GM19324 (cell line): Measurements from ENCODE around the gene RGS14.
A peak's percentile ranks its signal among the peaks of the same experiment; 100 is the strongest.
"Not testable (repeated sequence)": the region's sequence is repeated elsewhere in the genome, so short reads cannot be mapped to it uniquely, and the experiment has no call there.

Source experiments
- ATAC-seq: cut with Tn5 transposase; IDR thresholded peaks from one replicate; pipeline ENCODE4 v1.9.1; 2021; ENCODE audit warnings: mild to moderate bottlenecking, moderate library complexity; ENCODE audit not compliant: unreplicated experiment, low FRiP score

The RGS14 gene

DNA sequence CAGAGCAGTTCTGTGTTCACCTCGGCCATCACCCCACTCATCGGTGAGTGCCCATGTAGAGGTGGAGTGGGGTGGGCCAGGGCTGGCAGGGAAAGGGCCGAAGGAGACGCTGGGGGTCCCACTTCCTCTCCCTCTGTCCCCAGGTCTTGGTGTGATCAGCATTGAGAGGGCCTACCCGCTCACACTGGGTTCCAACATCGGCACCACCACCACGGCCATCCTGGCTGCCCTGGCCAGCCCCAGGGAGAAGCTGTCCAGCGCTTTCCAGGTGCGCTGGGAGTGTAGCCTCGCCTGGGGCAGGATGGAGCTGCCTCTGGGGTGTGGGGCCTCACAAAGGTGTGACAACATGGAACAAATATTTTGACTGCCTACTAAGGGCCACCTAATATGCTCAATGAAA lies 39.1 kb downstream of the RGS14 start:
- no peak for ATAC-seq

DNA sequence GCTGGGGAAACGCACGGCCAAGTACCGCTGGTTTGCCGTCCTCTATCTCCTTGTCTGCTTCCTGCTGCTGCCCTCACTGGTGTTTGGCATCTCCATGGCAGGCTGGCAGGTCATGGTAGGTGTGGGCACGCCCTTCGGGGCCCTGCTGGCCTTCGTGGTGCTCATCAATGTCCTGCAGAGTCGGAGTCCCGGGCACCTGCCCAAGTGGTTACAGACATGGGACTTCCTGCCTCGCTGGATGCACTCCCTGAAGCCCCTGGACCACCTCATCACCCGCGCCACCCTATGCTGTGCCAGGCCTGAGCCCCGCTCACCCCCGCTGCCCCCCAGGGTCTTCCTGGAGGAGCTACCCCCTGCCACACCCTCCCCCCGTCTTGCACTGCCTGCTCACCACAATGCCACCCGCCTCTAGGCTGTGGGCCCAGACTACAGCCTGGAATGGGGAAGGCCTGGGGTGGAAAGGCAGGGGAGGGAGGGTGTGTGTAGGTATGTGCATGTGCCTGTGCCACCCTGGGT lies 40.2 kb downstream of the RGS14 start:
- no peak for ATAC-seq

DNA sequence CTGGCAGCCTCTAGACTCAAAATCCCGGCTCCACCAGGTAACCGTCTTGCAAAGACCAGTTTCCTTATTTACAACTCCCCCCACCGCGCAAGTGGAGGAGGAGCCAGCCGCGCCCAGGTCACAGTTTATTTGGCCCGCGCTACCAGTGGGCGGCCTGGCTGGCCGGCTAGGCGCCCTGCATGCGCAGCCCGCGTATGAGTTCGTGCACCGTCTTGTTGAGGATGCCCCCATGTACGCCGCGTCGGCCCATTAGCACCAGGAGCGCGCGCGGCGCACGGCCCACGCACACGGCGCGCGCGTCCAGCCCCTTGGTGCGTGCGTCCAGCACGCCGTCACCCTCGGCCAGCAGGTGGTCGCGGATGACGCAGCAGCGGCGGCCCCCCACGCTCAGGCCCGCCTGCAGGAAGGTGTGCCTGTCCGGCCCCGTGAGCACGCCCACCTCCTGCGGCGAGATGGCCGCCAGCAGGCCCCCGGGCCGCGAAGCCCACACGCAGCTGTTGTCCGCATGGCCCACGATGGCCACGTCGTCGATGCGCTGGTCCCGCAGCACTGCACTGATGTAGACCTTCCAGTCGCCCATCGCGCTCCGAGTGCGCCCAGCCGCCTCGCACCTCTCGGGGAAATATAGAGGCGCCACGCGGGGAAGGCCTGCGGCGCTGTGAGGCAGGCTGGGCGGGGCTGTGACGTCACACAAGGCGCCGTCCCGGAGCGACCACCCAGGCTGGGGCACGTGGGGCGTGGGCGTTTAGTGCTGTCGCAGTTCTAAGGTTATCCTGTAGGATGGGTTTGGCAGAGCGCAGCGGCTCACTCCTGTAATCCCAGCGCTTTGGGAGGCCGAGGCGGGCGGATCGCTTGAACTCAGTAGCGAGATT lies 42.5 kb downstream of the RGS14 start, which contains the start of gene PFN3:
Gene PFN3, minus strand, starts transcription at position 665 of the 872 bp plus-strand sequence. Its CDS starts 85 bp downstream, at position 580.
- no peak for ATAC-seq

DNA sequence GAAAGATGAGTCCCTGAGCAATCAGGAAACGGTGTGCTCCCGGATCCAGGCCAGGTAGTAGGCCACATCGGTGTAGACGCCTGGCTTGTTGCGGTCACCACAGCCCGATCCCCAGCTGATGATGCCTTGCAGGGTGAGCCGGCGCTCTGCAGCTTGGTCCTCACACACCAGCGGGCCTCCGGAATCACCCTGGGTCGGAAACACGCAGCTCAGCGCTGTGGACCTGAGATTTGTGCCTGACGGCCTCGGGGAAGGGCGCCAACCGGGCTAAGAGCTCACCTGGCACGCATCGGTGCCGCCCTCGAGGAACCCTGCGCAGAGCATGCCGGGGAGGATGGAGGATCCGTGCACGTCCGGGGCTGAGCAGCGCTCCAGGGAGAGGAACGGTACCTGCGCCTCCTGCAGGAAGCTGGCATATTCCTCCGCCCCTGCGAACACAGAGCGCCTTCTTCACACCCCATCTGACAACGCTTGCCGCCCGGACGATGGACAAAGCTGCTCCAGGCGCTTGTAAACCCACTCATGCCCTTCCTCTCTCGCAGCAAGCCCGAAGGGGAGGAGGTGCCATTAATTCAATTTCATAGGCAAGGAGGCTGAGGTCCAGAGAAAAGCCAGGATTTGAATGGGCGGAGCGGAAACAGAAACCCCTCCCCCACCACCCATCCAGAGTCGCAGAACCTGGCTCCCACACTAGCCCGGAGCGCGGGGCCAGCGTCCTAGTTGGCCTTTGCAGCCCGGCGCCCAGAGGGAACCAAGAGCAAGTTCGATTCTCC lies 44.7 kb downstream of the RGS14 start:
- no peak for ATAC-seq

DNA sequence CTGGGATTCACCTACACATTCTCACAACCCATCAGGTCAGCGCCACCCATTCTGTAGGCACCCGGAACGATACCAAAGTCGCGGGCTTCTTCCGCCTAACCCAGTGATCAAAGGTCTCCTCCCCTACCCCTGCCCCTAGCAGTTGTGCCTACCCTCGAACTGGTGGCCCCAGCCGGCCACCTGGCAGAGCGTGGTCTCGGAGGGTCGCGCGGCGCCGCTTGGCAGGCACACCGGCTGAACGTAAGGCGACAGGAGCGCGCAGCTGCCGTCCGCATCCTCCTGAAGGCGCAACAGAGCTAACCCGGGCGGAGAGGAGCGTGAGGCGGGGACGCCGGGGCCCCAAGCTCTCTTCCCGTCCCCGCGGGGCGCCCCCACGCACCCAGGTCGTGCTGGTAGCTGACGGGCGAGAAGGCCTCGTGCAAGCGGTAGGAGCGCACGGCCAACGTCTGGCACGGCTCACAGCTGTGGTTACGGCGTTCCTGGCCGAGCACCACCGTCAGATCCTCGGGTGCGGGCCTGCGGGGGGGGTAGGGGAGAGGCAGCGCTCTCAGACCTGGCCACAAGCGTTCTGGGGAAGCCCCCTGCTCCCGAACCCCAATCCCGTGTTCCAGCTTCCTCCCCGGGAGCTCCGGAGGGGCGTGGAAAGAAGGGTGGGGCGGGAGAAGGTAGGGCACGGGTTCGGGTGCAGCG lies 45.5 kb downstream of the RGS14 start:
- ATAC-seq = peak; percentile 27

DNA sequence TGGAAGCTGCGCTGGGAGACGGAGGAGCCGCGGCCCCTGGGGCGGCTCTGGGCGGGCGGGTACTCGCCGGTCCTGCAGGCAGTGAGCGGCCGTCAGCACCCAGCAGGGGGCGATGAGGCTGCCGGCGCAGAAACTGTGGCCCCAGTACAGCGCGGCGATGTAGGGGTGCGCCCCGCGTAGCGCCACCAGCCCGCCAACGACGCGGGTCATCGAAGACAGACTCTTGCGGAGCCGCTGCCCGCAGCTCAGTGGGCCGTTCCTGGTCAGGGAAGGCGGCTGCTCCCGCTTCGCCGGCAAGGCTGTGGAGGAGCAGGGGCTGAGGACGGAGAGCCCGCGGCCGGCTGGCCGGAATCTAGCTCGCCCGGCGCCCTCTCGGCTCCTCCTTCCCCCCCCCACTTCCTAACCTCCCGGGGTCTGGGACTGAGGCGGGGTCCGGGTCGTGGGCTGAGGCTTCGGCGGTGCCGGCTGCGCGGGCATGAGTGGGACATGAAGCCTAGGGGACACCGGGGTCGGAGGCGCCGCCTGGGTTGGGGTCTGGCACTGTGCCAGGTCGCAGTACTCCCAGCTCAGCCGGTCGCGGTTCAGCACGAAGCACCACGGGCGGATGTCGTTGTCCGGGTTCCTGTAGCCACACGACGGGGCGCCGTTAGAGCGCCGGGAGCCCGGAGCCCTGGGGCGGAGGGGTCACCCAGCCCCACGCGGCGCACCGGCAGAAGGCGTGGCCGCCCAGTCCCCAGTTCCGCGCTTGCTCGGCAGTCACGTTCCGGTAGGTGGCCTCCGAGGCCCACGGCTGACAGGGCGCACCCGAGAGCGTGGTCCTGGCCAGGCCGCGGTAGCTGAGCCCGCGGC lies 46.3 kb downstream of the RGS14 start:
- ATAC-seq = peak; percentile 70

DNA sequence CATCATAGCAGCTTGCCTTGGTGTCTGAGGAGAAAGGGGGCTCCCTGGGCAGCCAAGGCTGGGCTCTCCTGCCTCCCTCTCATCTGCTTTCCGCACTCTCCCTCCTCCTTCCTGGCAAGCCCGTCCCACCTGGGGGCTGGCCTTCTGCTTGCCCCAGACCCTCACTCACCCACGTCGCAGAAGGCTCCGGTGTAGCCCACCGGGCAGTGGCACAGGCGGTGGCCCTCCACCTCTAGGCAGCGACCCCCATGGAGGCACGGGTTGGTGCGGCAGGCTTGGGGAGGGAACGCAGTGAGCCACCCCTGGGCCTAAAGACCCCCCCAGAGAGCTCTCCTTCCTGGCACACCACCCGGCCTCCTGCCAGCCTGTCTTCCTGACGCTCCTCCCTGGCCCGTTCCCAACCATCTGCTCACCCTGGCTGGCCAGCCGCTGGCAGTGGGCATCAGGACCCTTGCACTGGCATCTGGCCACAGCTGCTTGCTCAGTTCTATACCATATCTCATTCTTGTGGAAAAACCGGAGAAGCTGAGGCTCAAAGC lies 47.0 kb downstream of the RGS14 start:
- no peak for ATAC-seq

DNA sequence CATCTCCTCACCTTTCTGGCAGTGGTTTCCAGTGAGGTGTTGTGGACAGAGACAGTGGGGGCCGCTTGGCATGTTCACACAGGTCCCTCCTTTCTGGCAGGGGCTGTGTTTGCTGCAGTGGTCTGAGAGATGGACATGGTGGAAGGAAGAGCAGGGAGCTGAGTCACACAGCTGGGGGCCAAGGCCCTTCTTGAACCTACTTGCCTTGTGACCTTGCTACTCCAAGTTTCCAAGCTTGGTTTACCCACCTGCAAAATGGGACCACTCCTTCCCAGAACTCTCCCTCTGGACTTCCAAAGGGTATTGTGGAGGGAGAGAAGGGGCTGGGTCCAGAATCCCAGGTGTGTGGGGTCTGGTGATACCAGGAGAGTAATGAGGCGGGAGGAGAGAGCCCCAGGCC lies 47.6 kb downstream of the RGS14 start:
- ATAC-seq = no peak

DNA sequence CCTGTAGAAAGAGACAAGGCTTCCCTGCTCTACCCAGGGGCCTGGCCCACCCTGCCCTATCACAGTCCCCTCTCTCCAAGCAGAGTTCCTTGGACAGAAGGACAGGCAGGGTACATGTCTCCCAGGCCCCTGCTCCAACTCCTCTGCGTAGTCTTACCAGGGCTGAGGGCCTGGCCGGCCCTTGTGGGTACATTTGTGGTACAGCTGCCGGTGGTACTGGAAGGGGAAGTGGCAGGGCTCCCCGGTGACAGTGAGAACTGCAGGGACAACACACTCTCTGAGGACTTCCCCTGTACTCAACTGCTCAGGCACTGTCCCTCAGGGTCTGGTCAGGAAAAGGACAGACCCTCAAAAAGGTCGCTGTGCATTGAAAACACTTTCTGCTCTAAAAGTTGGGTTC lies 48.1 kb downstream of the RGS14 start:
- ATAC-seq = no peak

DNA sequence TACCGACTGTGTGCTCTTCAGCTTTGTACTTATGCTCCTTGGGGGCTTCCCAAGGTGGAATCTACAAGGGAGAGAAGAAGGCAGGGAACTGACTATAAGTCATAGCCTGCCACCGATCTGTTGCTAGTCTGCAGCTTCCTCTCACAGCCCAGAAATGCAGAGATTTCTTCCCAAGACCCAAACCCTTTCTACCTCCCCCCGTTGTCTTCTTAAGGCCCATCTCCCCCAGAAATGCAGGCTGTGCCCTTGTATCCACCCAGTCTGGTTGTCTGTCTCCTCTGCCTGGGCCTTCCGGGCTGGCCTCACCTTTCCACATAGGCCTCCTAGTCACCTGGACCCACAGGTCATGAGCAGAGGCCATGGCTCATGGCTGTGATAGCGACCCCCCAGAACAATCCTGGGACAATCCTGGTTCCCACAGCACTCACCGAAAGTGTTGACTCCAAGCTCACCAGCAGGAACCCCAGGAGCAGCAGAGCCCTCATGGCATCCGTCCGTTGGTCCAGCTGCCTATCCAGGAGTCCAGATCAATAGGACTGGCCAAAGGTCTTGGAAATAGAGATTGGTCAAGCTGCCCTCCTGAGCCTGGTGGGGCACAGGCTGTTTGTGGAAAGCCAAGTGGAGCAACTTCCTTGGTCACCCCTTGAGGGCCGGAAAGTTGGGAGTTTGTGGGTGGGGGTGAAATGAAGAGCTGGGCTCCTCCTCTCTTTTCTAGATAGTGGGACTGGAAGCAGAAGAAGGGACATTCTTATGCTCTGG lies 51.5 kb downstream of the RGS14 start, which contains the start of gene F12:
Gene F12, minus strand, starts transcription at position 522 of the 759 bp plus-strand sequence. Its CDS starts 37 bp downstream, at position 485.
- ATAC-seq = no peak

DNA sequence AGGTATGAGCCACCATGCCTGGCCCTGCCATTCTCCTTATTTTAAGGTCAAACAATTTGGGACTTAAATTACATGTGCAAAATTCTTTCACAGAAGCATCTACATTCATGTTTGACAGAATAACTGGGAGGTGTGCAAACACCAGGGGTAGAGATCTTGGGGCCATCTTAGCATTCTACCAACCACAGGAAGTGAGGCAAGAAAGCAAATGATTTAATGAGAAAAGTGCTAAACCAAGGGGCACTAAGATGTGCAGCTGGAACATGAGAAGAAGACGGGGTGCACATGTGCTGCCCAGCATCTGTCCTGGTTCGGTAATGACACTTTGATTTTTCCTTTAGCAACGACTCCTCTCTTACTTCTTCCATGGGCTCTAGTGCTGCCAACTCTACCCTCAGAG lies 52.9 kb downstream of the RGS14 start:
- ATAC-seq = no peak

DNA sequence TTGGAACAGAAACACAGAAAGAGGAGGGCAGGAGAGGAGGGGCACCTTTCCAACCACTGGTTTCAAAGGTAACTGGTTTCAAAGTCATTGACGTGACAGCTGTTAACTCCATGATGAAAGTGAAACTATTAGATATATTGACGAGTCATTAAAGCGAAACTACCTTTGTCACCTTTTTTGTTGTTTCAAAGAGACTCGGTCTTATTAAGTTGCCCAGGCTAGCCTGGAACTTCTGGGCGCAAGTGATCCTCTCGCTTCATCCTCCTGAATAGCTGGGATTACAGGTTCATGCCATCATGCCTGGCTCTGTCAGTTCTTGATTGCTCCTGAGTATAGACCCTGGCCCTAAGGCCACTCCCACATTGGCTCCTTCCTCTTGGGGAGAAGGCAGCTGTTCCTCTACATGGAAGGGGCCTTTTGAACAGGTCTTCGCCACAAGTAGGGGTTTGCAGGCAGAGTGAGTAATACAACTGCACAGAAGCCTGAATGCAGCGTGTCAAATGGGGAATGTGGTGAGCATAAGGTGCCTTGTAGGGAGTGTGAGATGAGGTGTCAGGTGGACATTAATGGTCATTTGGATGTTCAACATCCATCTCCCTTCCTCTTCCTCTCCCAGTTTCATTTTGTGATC lies 55.0 kb downstream of the RGS14 start:
- ATAC-seq = peak; percentile 44

DNA sequence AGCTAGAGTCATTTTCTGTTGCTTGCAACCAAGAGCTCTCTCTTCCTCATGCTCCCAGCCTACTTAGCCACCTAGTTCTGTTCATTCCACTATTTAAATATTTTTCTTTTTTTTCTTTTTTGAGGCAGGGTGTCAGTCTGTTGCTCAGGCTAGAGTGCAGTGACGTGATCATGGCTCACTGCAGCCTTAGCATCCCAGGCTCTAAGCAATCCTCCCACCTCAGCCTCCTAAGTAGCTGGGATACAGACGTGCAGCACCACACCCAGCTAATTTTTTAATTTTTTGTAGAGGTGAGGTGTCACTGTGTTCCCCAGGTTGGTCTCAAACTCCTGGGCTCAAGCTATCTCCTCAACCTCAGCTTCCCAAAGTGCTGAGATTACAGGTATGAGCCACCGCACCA lies 56.8 kb downstream of the RGS14 start:
- no peak for ATAC-seq

DNA sequence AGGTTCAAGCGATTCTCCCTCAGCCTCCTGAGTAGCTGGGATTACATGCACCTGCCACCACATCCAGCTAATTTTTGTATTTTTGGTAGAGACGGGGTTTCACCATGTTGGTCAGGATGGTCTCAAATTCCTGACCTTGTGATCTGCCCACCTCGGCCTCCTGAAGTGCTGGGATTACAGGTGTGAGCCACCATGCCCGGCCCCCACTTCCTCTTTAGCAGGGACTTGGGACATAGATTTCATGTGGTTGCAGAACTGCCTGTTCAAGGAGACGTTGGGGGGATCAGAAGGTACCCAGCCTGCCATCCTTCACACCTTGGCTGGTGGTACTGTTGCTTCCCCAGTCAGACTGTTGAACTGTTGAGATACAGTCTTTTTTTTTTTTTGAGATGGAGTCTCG lies 59.4 kb downstream of the RGS14 start:
- not testable (repeated sequence) for ATAC-seq

DNA sequence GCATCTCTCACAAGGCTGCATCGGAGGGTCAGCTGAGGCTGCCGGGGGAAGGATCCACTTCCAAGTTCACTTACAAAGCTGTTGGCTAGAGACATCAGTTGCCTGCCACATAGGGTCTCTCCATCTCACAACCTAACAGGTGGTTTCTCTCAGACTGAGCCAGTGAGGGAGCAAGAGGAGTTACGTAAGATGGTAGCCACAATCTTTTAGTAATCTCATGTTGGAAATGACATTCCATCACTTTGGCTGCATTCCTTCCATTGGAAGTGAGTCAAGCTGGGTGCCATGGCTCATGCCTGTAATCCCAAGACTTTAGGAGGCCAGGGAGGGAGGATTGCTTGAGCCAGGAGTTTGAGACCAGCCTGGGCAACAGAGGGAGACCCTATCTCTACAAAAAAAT lies 61.3 kb downstream of the RGS14 start:
- no peak for ATAC-seq

DNA sequence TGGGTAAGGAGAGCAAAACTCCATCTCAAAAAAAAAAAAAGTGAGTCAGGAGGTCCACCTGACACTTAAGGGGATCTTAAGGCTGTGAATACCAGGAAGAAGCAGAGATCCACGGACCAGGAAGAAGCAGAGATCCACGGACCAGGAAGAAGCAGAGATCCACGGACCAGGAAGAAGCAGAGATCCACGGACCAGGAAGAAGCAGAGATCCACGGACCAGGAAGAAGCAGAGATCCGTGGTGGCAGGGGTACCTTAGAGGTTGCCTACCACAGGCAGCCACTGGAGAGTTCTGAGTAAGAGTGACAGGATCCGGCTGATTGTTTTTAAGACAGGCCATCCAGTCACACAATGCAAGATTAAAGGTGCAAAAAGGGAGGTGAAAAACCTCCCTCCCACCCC lies 62.7 kb downstream of the RGS14 start:
- ATAC-seq = not testable (repeated sequence)

DNA sequence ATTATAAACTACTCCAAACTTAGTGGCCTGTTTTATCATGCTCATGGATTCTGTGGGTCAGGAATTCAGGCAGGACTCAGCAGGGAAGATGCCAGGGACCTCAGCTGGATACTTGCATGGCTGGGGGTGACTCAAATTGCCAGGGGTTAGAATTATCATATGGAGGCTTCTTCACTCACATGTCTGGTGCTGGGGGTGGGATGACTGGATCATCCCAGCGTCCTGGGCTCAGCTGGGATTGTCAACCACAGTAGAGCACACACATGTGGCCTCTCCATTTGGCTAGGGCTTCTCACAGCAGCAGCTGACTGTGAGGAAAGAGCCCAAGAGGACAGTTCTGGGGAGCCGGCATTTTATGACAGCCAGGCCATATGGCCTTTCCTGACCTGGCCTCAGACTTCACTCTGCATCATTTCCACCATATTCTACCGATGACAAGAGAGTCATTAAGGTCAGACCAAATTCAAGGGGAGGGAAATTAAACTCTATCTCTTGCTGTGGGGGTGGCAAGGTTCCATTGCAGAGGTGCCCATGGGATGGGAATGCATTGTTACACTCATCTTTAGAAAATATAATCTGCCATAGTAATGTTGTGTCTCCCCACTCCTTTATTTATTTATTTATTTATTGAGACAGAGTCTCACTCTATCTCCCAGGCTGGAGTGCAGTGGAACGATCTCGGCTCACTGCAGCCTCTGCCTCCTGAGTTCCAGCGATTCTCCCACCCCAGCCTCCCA lies 63.5 kb downstream of the RGS14 start:
- no peak for ATAC-seq
